Tibial artery (tissue), 4 donors: ENCODE results near the gene KASH5.

Source experiments
- DNase-seq, 2 donors: peaks; one replicate each; pipeline ENCODE4 v3.0.0-alpha.2; 2019
- H3K27ac ChIP-seq, 2 donors: fragments of 200-600 bp; sonication (generic) in 1 of 2; 1 replicate in 1 of 2; 2 replicates in 1 of 2; pipeline ENCODE4 v1.5.1; 2018 to 2019; ENCODE audit warnings: mild to moderate bottlenecking in 1 of 2
- H3K27me3 ChIP-seq, 2 donors: fragments of 200-600 bp; sonication (generic) in 1 of 2; one replicate each; pipeline versions ENCODE4 v1.5.1 to v1.6.0; 2016 to 2019
- H3K36me3 ChIP-seq, 3 donors: fragments of 200-600 bp; sonication (generic) in 2 of 3; one replicate each; pipeline ENCODE4 v1.5.1; 2016 to 2019; ENCODE audit warnings: mild to moderate bottlenecking in 2 of 3
- H3K4me1 ChIP-seq, 4 donors: fragments of 200-600 bp; sonication (generic) in 2 of 4; 1 replicate in 3 of 4; 2 replicates in 1 of 4; pipeline ENCODE4 v1.5.1; 2016 to 2019
- H3K4me3 ChIP-seq, 2 donors: fragments of 200-600 bp; sonication (generic) in 1 of 2; 1 replicate in 1 of 2; 2 replicates in 1 of 2; pipeline ENCODE4 v1.5.1; 2018 to 2019; ENCODE audit warnings: mild to moderate bottlenecking in 2 of 2
- H3K9me3 ChIP-seq, 3 donors: fragments of 200-600 bp; sonication (generic) in 1 of 3; one replicate each; pipeline ENCODE4 v1.5.1; 2016 to 2019
- intact Hi-C: fragments of 100-400 bp; cut with DNase I; formaldehyde crosslinking; loops from one replicate; pipeline ENCODE4 v1.15.0; 2023; ENCODE audit warnings: low total_unique reads
- TF ChIP-seq, protein P1 (sequence below), 2 experiments: fragments of 200-600 bp in 1 of 2; fragments of 450-650 bp in 1 of 2; IDR thresholded peaks; one replicate each; pipeline ENCODE4 v1.5.1; 2017 to 2019; ENCODE audit warnings: antibody characterized with exemption in 2 of 2, mild to moderate bottlenecking in 1 of 2, moderate library complexity in 1 of 2

The KASH5 gene

GRCh38 chr19:49340865-49341718, 47.0 kb upstream of the KASH5 start:
- Histone ChIP-seq H3K4me1 (peaks cover 0 to 30% (median 18%) of the 10 kb centered on the region in 4 donors), H3K27me3 (no peaks in the 10 kb centered on the region), H3K27ac (peak overlapping the region; percentile 85 to 96), H3K36me3 (peaks cover 46 to 55% (median 49%) of the 10 kb centered on the region in 3 donors), H3K4me3 (peak overlapping the region in 1 of 2 donors; percentile 52), H3K9me3 (no peaks in the 10 kb centered on the region)
- intact Hi-C loops, result loop anchor here (10.0 kb wide), 1 partner anchor 76 kb away; no protein-coding TSS in a partner anchor
- TF ChIP-seq, protein P1, sequence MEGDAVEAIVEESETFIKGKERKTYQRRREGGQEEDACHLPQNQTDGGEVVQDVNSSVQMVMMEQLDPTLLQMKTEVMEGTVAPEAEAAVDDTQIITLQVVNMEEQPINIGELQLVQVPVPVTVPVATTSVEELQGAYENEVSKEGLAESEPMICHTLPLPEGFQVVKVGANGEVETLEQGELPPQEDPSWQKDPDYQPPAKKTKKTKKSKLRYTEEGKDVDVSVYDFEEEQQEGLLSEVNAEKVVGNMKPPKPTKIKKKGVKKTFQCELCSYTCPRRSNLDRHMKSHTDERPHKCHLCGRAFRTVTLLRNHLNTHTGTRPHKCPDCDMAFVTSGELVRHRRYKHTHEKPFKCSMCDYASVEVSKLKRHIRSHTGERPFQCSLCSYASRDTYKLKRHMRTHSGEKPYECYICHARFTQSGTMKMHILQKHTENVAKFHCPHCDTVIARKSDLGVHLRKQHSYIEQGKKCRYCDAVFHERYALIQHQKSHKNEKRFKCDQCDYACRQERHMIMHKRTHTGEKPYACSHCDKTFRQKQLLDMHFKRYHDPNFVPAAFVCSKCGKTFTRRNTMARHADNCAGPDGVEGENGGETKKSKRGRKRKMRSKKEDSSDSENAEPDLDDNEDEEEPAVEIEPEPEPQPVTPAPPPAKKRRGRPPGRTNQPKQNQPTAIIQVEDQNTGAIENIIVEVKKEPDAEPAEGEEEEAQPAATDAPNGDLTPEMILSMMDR (IDR thresholded peaks at IDR 0.05), result no peak
- peak in 1 of 2 donors; percentile 65 for DNase-seq

DNA sequence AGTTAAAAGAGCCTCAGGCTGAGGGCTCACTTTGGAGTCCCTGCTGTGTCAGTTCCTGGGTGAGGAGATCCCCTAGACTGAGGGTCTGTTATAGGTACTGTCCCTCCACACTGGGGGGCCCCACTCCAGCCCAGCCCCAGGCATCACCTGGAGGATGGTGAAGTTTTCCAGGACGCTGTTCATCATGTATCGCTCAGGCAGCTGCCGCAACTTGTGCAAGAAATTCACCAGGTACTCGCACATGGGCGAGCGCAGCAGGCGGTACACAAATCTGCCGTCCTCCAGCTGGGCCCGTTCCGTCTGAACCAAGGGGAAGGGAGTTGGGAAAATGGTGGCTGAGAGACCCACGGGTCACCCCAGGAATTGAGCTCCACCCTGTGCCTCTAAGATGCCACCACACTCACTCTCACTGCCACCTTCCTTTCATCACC, 45.7 kb upstream of the KASH5 start:
- peak in 1 of 2 donors; percentile 61 for DNase-seq
- Histone ChIP-seq H3K4me3 (no peak overlapping the region), H3K36me3 (peaks cover 58 to 67% (median 61%) of the 10 kb centered on the region in 3 donors), H3K27ac (no peak overlapping the region), H3K27me3 (no peaks in the 10 kb centered on the region), H3K4me1 (peaks cover 0 to 30% (median 18%) of the 10 kb centered on the region in 4 donors), H3K9me3 (no peaks in the 10 kb centered on the region)
- intact Hi-C loops, result loop anchor here (10.0 kb wide), 1 partner anchor 78 kb away; no protein-coding TSS in a partner anchor
- TF ChIP-seq, protein P1 (IDR thresholded peaks at IDR 0.05), result no peak

- Histone ChIP-seq H3K27ac (no peak overlapping the region), H3K4me1 (peaks cover 0 to 27% (median 16%) of the 10 kb centered on the region in 4 donors), H3K27me3 (no peaks in the 10 kb centered on the region), H3K4me3 (no peak overlapping the region), H3K9me3 (no peaks in the 10 kb centered on the region), H3K36me3 (peaks cover 62 to 75% (median 64%) of the 10 kb centered on the region in 3 donors)
- intact Hi-C loops, result loop anchor here (10.0 kb wide), 1 partner anchor 78 kb away; no protein-coding TSS in a partner anchor
- DNase-seq, result peak in 1 of 2 donors; percentile 49
- TF ChIP-seq, protein P1 (IDR thresholded peaks at IDR 0.05), result no peak
Measured at GRCh38 chr19:49343123-49343522, 44.9 kb upstream of the KASH5 start.

- intact Hi-C loops, result loop anchor here (10.0 kb wide), 1 partner anchor 80 kb away; no protein-coding TSS in a partner anchor
- TF ChIP-seq, protein P1 (IDR thresholded peaks at IDR 0.05), result no peak
- no peak for DNase-seq
- Histone ChIP-seq H3K9me3 (no peaks in the 10 kb centered on the region), H3K4me3 (no peak overlapping the region), H3K4me1 (peaks cover 0 to 15% (median 7%) of the 10 kb centered on the region in 4 donors), H3K36me3 (peaks cover 71 to 92% (median 80%) of the 10 kb centered on the region in 3 donors), H3K27me3 (no peaks in the 10 kb centered on the region), H3K27ac (no peak overlapping the region)
Measured at GRCh38 chr19:49344505-49345423, 43.3 kb upstream of the KASH5 start.

DNA sequence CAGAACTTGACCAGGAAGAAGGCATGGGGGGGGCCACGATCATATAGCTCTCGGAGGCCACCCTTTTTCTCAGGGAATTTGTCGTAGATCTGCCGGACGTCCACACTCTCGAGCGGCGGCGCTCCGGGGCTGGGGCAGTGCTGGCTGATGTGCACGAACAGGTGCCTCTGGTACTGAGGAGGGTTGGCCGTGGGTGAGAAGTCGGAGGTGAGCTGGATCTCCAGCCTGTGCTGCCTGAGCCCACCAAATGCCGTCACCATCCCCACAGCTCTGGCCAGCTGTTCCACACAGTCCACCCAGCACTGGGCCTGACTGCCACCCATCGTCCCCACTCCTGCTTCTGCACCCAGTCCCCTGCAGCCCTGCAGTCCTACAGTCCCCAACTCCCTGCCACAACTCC, 40.9 kb upstream of the KASH5 start:
- Histone ChIP-seq H3K4me1 (no peaks in the 10 kb centered on the region), H3K27me3 (no peaks in the 10 kb centered on the region), H3K36me3 (peaks cover 82 to 100% (median 88%) of the 10 kb centered on the region in 3 donors), H3K9me3 (no peaks in the 10 kb centered on the region), H3K4me3 (no peak overlapping the region), H3K27ac (no peak overlapping the region)
- intact Hi-C loops, result loop anchor here (10.0 kb wide), 1 partner anchor 82 kb away; no protein-coding TSS in a partner anchor
- DNase-seq, result no peak
- TF ChIP-seq, protein P1 (IDR thresholded peaks at IDR 0.05), result no peak
